Adrenal gland (tissue), 5 donors: ENCODE data around the gene GRIK1.

ENCODE experiments used
- POLR2A ChIP-seq, 2 donors: fragments of 450-650 bp; IDR thresholded peaks; one replicate each; pipeline ENCODE4 v1.6.1; 2017; ENCODE audit warnings: antibody characterized with exemption in 2 of 2, mild to moderate bottlenecking in 2 of 2, moderate library complexity in 1 of 2
- TF ChIP-seq, protein P1 (sequence below), 6 experiments: fragments of 450-650 bp in 4 of 6; fragments of 200-600 bp in 2 of 6; sonication (generic) in 1 of 6; IDR thresholded peaks; 1 replicate in 5 of 6; 2 replicates in 1 of 6; pipeline versions ENCODE4 v1.5.1 to v1.8.0; 2016 to 2021; ENCODE audit warnings: antibody characterized with exemption in 6 of 6, mild to moderate bottlenecking in 2 of 6, moderate library complexity in 1 of 6
- donor health status: DM: no; HTN: no; CAD: no.

DNA sequence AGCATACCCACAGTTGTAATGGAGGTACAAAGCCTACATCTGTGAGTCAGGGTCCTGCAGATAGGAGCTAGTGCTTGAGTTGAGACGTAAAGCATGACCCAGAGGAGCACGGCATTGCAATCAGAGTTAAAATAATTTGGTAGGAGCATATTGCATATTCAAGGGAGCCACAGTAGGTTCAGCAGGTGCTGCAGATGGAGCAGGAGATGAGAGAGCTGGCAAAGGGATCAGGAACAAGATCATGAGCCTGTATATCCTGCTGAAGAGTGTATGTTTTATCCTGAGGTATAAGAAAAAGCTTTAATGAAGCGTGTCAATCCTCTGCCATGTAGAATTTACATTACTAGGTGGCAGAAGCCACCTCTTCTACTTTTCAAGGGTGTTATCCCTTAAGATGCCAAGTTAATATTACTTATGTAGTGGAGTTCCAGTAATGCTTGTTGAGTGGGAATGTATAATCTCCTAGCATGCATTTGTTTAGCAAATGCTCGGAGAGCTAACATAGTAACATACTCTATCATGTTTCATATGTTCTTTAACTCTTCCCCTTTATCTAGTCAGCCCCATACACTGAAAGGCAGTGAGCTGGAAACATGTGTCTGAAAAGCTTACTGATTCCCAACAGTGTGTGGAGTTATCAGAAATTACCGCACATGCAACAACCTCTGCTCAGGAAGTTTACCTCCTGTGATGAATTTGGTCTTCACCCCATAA is 300.3 kb downstream of the GRIK1 start:
- TF ChIP-seq, protein P1, sequence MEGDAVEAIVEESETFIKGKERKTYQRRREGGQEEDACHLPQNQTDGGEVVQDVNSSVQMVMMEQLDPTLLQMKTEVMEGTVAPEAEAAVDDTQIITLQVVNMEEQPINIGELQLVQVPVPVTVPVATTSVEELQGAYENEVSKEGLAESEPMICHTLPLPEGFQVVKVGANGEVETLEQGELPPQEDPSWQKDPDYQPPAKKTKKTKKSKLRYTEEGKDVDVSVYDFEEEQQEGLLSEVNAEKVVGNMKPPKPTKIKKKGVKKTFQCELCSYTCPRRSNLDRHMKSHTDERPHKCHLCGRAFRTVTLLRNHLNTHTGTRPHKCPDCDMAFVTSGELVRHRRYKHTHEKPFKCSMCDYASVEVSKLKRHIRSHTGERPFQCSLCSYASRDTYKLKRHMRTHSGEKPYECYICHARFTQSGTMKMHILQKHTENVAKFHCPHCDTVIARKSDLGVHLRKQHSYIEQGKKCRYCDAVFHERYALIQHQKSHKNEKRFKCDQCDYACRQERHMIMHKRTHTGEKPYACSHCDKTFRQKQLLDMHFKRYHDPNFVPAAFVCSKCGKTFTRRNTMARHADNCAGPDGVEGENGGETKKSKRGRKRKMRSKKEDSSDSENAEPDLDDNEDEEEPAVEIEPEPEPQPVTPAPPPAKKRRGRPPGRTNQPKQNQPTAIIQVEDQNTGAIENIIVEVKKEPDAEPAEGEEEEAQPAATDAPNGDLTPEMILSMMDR (IDR thresholded peaks at IDR 0.05), result no peak
- TF ChIP-seq POLR2A (IDR thresholded peaks at IDR 0.05), result no peak
